Neural cell (in vitro differentiated cells): ENCODE results near the gene SIPA1L2. TPM values are rescaled to one million over a fixed set of nuclear protein-coding genes. Genes with fewer than 3 reads are reported as not detected.

Experiments used
- H2AFZ ChIP-seq: fragments of 200-600, 300-800 bp; sonication (generic), shearing (Covaris generic); 2 replicates; pipeline ENCODE4 v1.6.0; 2014; ENCODE audit warnings: low read depth, mild to moderate bottlenecking, antibody characterized with exemption, low read length, moderate library complexity
- H3F3A ChIP-seq: fragments of 200-600 bp; shearing (Covaris generic); 2 replicates; pipeline ENCODE4 v1.6.1; 2016; ENCODE audit warnings: mild to moderate bottlenecking, moderate library complexity, mixed read lengths, antibody characterized with exemption, low read length; ENCODE audit not compliant: insufficient read depth, poor library complexity, severe bottlenecking
- H3K27ac ChIP-seq: fragments of 200-600, 300-800 bp; sonication (generic), shearing (Covaris generic); 2 replicates; pipeline ENCODE4 v1.5.1; 2014; ENCODE audit warnings: mild to moderate bottlenecking, low read length, moderate library complexity
- H3K27me3 ChIP-seq: fragments of 300-800, 200-600 bp; sonication (generic), shearing (Covaris generic); 2 replicates; pipeline ENCODE4 v1.6.0; 2014; ENCODE audit warnings: mild to moderate bottlenecking, low read depth, low read length, moderate library complexity; ENCODE audit not compliant: insufficient read depth
- H3K36me3 ChIP-seq: fragments of 300-800, 200-600 bp; sonication (generic), shearing (Covaris generic); 2 replicates; pipeline ENCODE4 v1.5.1; 2014; ENCODE audit warnings: mild to moderate bottlenecking, antibody characterized with exemption, low read length, moderate library complexity; ENCODE audit not compliant: insufficient read depth
- H3K4me2 ChIP-seq: fragments of 300-800, 200-600 bp; sonication (generic), shearing (Covaris generic); 2 replicates; pipeline ENCODE4 v1.6.0; 2014; ENCODE audit warnings: mild to moderate bottlenecking, low read length
- H3K4me3 ChIP-seq: fragments of 300-800, 200-600 bp; sonication (generic), shearing (Covaris generic); 2 replicates; pipeline ENCODE4 v1.5.1; 2014; ENCODE audit warnings: mild to moderate bottlenecking, low read length, moderate library complexity
- H3K79me2 ChIP-seq: fragments of 200-600 bp; shearing (Covaris generic); replicated peaks from 2 replicates; pipeline ENCODE4 v1.6.0; 2014; ENCODE audit warnings: mild to moderate bottlenecking, low read length, moderate library complexity; ENCODE audit not compliant: insufficient read depth
- H3K9ac ChIP-seq: fragments of 300-800, 200-600 bp; sonication (generic), shearing (Covaris generic); 2 replicates; pipeline ENCODE4 v1.6.1; 2016; ENCODE audit warnings: mild to moderate bottlenecking, low read length, mixed read lengths
- H3K9me2 ChIP-seq: fragments of 200-600 bp; shearing (Covaris generic); 2 replicates; pipeline ENCODE4 v1.6.1; 2016; ENCODE audit warnings: mild to moderate bottlenecking, low read length, mixed read lengths; ENCODE audit not compliant: insufficient read depth
- H3K9me3 ChIP-seq: fragments of 200-600, 300-800 bp; sonication (generic), shearing (Covaris generic); 2 replicates; pipeline ENCODE4 v1.6.1; 2016; ENCODE audit warnings: mild to moderate bottlenecking, mixed run types, low read length, moderate library complexity, mixed read lengths
- H4K20me1 ChIP-seq: fragments of 200-600 bp; shearing (Covaris generic); 2 replicates; pipeline ENCODE4 v1.6.1; 2016; ENCODE audit warnings: mild to moderate bottlenecking, mixed run types; ENCODE audit not compliant: insufficient read depth
- EP300 ChIP-seq: fragments of 450-650 bp; conservative IDR thresholded peaks from 2 replicates; pipeline ENCODE4 v1.6.1; 2014; ENCODE audit warnings: antibody characterized with exemption, mild to moderate bottlenecking, moderate library complexity; ENCODE audit not compliant: poor library complexity, severe bottlenecking
- EZH2 ChIP-seq: fragments of 200-600, 300-800 bp; shearing (Covaris generic), sonication (generic); IDR thresholded peaks from 2 replicates; pipeline ENCODE4 v1.6.1; 2014; ENCODE audit warnings: antibody characterized with exemption, low read length, borderline replicate concordance, mild to moderate bottlenecking; ENCODE audit not compliant: insufficient read depth, poor library complexity, severe bottlenecking
- MXI1 ChIP-seq: fragments of 450-650 bp; conservative IDR thresholded peaks from 2 replicates; pipeline ENCODE4 v1.6.1; 2014; ENCODE audit warnings: antibody characterized with exemption, mild to moderate bottlenecking; ENCODE audit not compliant: poor library complexity, severe bottlenecking
- POLR2AphosphoS5 ChIP-seq: IDR thresholded peaks from 2 replicates; pipeline ENCODE4 v1.6.1; 2012
- RAD21 ChIP-seq: fragments of 450-650 bp; conservative IDR thresholded peaks from 2 replicates; pipeline ENCODE4 v1.6.1; 2014; ENCODE audit warnings: antibody characterized with exemption, mild to moderate bottlenecking, moderate library complexity
- REST ChIP-seq: IDR thresholded peaks from 2 replicates; pipeline ENCODE4 v1.6.1; 2012; ENCODE audit warnings: borderline replicate concordance
- SMC3 ChIP-seq: fragments of 450-650 bp; conservative IDR thresholded peaks from 2 replicates; pipeline ENCODE4 v1.6.1; 2014; ENCODE audit warnings: antibody characterized with exemption, mild to moderate bottlenecking, moderate library complexity; ENCODE audit not compliant: poor library complexity
- TAF1 ChIP-seq: IDR thresholded peaks from 2 replicates; pipeline ENCODE4 v1.6.1; 2012; ENCODE audit warnings: low read depth
- polyA plus RNA-seq: library from polyadenylated mRNA; depleted of rRNA; stranded (reverse); fragments of >200 nt; gene quantifications from 2 replicates; pipeline ENCODE4 v1.2.3, GENCODE V29; 2014
- TF ChIP-seq, protein P1 (sequence below): fragments of 450-650 bp; IDR thresholded peaks from 2 replicates; pipeline ENCODE4 v1.5.1; 2014; ENCODE audit warnings: antibody characterized with exemption, mild to moderate bottlenecking, moderate library complexity; ENCODE audit not compliant: poor library complexity, severe bottlenecking

SIPA1L2 gene
- polyA plus RNA-seq, 1 donor from 2014 or later, result 5.6 TPM

DNA sequence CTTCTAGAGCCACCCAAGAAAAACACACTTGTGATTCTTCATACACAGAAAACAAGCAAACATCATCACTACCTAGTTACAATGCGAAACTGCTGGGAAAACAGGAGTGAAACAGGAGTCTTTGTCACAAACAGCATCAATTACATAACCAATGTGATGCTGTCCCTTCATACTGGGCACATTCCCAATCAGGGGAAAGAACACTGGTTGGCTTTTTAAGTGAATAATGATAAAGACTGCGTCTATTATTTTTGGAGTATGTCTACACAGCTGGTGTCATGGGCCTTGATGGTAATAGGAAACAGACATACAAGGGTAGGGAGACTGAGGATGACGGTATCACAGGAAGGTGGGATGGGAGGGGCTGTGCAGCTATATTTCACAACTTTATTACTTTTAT, 43.3 kb downstream of the SIPA1L2 start:
- Histone ChIP-seq H4K20me1 (no peaks in the 10 kb centered on the region), H3K27me3 (no peaks in the 10 kb centered on the region), H3K27ac (no peak overlapping the region), H3F3A (no peaks in the 10 kb centered on the region), H2AFZ (no peak overlapping the region), H3K4me2 (no peak overlapping the region), H3K9me2 (no peaks in the 10 kb centered on the region), H3K36me3 (no peaks in the 10 kb centered on the region), H3K9me3 (no peaks in the 10 kb centered on the region), H3K79me2 (peaks cover 27% of the 10 kb centered on the region), H3K4me3 (no peak overlapping the region), H3K9ac (no peak overlapping the region)
- TF ChIP-seq EZH2, result no peak

- no peaks in the 10 kb centered on the region for H4K20me1 ChIP-seq
- H3K9ac ChIP-seq, result no peak overlapping the region
- H3K27me3 ChIP-seq, result no peaks in the 10 kb centered on the region
- no peaks in the 10 kb centered on the region for H3K36me3 ChIP-seq
- no peak overlapping the region for H3K27ac ChIP-seq
- TF ChIP-seq, protein P1, sequence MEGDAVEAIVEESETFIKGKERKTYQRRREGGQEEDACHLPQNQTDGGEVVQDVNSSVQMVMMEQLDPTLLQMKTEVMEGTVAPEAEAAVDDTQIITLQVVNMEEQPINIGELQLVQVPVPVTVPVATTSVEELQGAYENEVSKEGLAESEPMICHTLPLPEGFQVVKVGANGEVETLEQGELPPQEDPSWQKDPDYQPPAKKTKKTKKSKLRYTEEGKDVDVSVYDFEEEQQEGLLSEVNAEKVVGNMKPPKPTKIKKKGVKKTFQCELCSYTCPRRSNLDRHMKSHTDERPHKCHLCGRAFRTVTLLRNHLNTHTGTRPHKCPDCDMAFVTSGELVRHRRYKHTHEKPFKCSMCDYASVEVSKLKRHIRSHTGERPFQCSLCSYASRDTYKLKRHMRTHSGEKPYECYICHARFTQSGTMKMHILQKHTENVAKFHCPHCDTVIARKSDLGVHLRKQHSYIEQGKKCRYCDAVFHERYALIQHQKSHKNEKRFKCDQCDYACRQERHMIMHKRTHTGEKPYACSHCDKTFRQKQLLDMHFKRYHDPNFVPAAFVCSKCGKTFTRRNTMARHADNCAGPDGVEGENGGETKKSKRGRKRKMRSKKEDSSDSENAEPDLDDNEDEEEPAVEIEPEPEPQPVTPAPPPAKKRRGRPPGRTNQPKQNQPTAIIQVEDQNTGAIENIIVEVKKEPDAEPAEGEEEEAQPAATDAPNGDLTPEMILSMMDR, result no peak
- TF ChIP-seq REST, result no peak
- TF ChIP-seq SMC3, result no peak
- no peak for TF ChIP-seq EZH2
- TF ChIP-seq EP300, result no peak
- no peak for TF ChIP-seq MXI1
- TF ChIP-seq POLR2AphosphoS5, result no peak
- no peak for TF ChIP-seq TAF1
- no peak for TF ChIP-seq RAD21
- H3K4me2 ChIP-seq, result no peak overlapping the region
- H3K9me2 ChIP-seq, result no peaks in the 10 kb centered on the region
- H3K4me3 ChIP-seq, result no peak overlapping the region
- H3K9me3 ChIP-seq, result no peaks in the 10 kb centered on the region
- peaks cover 18% of the 10 kb centered on the region for H3K79me2 ChIP-seq
- H2AFZ ChIP-seq, result no peak overlapping the region
- H3F3A ChIP-seq, result no peaks in the 10 kb centered on the region
These were observed 44.4 kb downstream of the SIPA1L2 start for GRCh38 chr1:232585486-232585885.

- no peak overlapping the region for H2AFZ ChIP-seq
These were observed 48.0 kb downstream of the SIPA1L2 start for GRCh38 chr1:232581932-232582331.

More at GRCh38 chr1:232581932-232582331, 48.0 kb downstream of the SIPA1L2 start:
- no peaks in the 10 kb centered on the region for H3K9me3 ChIP-seq
- H3K4me2 ChIP-seq, result no peak overlapping the region
- TF ChIP-seq MXI1, result no peak
- no peak for TF ChIP-seq TAF1
- TF ChIP-seq, protein P1, result no peak
- TF ChIP-seq EZH2, result no peak
- TF ChIP-seq RAD21, result no peak
- no peak for TF ChIP-seq EP300
- no peak for TF ChIP-seq REST
- no peak for TF ChIP-seq SMC3
- TF ChIP-seq POLR2AphosphoS5, result no peak
- no peak overlapping the region for H3K4me3 ChIP-seq
- H3K27ac ChIP-seq, result no peak overlapping the region
- no peaks in the 10 kb centered on the region for H3K36me3 ChIP-seq
- H3K9me2 ChIP-seq, result no peaks in the 10 kb centered on the region
- H3K27me3 ChIP-seq, result no peaks in the 10 kb centered on the region
- no peaks in the 10 kb centered on the region for H3F3A ChIP-seq
- no peak overlapping the region for H3K9ac ChIP-seq
- H4K20me1 ChIP-seq, result no peaks in the 10 kb centered on the region
- peaks cover 13% of the 10 kb centered on the region for H3K79me2 ChIP-seq
